Activated CD8-positive, alpha-beta T cell treated with anti-CD3 and anti-CD28 coated beads for 36 hours (primary cell): ENCODE results near the gene MTG2. TPM values are rescaled to one million over a fixed set of nuclear protein-coding genes. Genes with fewer than 3 reads are reported as not detected.
"Not testable (repeated sequence)": the region's sequence is repeated elsewhere in the genome, so short reads cannot be mapped to it uniquely, and the experiment has no call there.

Source experiments
- ATAC-seq: fragments of 200-7000 bp; cut with Tn5 transposase; one replicate; pipeline ENCODE4 v1.10.0; 2021; ENCODE audit warnings: mild to moderate bottlenecking, moderate library complexity
- CTCF ChIA-PET: fragments of 350-600 bp; sonication (Branson Sonifier 250); formaldehyde crosslinking; loops from one replicate; lab custom pipeline; 2021; ENCODE audit warnings: antibody characterized with exemption; lab: Charles Lee
- POLR2A ChIA-PET: fragments of 350-600 bp; sonication (Branson Sonifier 250); formaldehyde crosslinking; loops from one replicate; lab custom pipeline; 2021; ENCODE audit warnings: antibody characterized with exemption; lab: Charles Lee
- DNase-seq: peaks from one replicate; pipeline ENCODE4 v3.0.0-alpha.2; 2020
- H3K27ac Mint-ChIP-seq: one replicate; pipeline ENCODE4 v1.8.0; 2021; ENCODE audit warnings: mild to moderate bottlenecking, mixed read lengths
- H3K27me3 Mint-ChIP-seq: one replicate; pipeline ENCODE4 v1.8.0; 2021; ENCODE audit warnings: mixed read lengths
- H3K36me3 Mint-ChIP-seq: one replicate; pipeline ENCODE4 v1.8.0; 2021; ENCODE audit warnings: low read depth, mixed read lengths
- H3K4me1 Mint-ChIP-seq: one replicate; pipeline ENCODE4 v1.8.0; 2021; ENCODE audit warnings: low read depth, mixed read lengths
- H3K4me3 Mint-ChIP-seq: one replicate; pipeline ENCODE4 v1.8.0; 2021; ENCODE audit warnings: mild to moderate bottlenecking, moderate library complexity, mixed read lengths
- H3K9me3 Mint-ChIP-seq: one replicate; pipeline ENCODE4 v1.8.0; 2021; ENCODE audit warnings: mixed read lengths
- CTCF ChIP-seq: fragments of 200-600 bp; IDR thresholded peaks from one replicate; pipeline ENCODE4 v1.8.0; 2022; ENCODE audit warnings: antibody characterized with exemption, mild to moderate bottlenecking
- intact Hi-C: fragments of 100-400 bp; cut with micrococcal nuclease; formaldehyde crosslinking; loops from one replicate; pipeline ENCODE4 v1.10.0; 2022
- total RNA-seq, 2 experiments: library from RNA; stranded (reverse); gene quantifications; one replicate each; pipeline ENCODE4 v1.2.3, GENCODE V29; 2021

MTG2 gene
- total RNA-seq, 2 experiments from 2014 or later, result 36.5 to 40.5 TPM

DNA sequence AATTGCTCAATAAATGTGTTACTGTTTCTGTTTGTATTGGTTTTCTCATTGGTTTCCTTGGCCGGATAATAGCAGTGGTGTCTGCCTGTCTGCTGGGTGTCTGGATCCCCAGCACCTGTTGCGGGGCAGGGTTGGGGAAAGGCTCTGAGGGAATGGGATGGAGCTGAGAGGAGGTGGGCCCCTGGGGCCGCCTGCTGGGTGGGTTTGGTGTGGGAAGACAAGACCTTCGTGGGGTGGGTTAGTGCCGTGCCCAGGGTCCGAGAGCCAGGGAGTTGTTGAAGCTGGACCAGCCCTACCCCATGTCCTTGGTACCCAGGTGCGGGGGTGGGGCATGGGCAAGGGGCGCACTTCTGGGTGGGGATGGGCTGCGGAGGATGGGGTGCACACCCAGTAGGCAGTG, 35.3 kb upstream of the MTG2 start:
- intact Hi-C loops, result no loop called here
- Mint-ChIP-seq H3K36me3 (peaks cover 8% of the 10 kb centered on the region), H3K27ac (no peak overlapping the region), H3K27me3 (no peaks in the 10 kb centered on the region), H3K4me1 (peaks cover 25% of the 10 kb centered on the region), H3K4me3 (no peak overlapping the region), H3K9me3 (no peaks in the 10 kb centered on the region)
- no peak for TF ChIP-seq CTCF
- CTCF ChIA-PET, result no interaction called here
- ATAC-seq (no peak), DNase-seq (no peak)
- POLR2A ChIA-PET, result interaction anchor here (1.0 kb wide), 1 partner anchor 12 kb away, joined by 5 read pairs; no protein-coding TSS in a partner anchor

DNA sequence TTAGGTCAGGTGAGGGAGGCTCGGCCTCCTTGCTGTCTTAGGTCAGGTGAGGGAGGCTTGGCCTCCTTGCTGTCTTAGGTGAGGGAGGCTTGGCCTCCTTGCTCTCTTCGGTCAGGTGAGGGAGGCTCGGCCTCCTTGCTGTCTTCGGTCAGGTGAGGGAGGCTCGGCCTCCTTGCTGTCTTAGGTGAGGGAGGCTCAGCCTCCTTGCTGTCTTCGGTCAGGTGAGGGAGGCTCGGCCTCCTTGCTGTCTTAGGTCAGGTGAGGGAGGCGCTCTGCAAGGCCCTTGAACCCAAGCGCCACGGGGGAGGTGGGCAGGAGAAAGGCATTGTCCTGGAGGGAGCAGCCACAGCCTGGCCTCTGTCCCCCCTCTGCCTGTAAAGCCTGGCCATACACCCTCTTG, 34.4 kb upstream of the MTG2 start:
- peaks cover 15% of the 10 kb centered on the region for H3K36me3 Mint-ChIP-seq
- POLR2A ChIA-PET, ATAC-seq, DNase-seq, H3K4me3 Mint-ChIP-seq, H3K27ac Mint-ChIP-seq, H3K27me3 Mint-ChIP-seq, CTCF ChIA-PET, H3K9me3 Mint-ChIP-seq, intact Hi-C loops: not testable (repeated sequence)
- H3K4me1 Mint-ChIP-seq, result peaks cover 25% of the 10 kb centered on the region

GRCh38 chr20:62148908-62149314, 33.9 kb upstream of the MTG2 start:
- ATAC-seq, result no peak
- Mint-ChIP-seq H3K4me1 (peaks cover 25% of the 10 kb centered on the region), H3K9me3 (no peaks in the 10 kb centered on the region), H3K27ac (no peak overlapping the region), H3K4me3 (no peak overlapping the region), H3K36me3 (peaks cover 20% of the 10 kb centered on the region), H3K27me3 (no peaks in the 10 kb centered on the region)
- intact Hi-C loops, result no loop called here
- no peak for DNase-seq
- ChIA-PET POLR2A (no interaction called here), CTCF (no interaction called here)
- TF ChIP-seq CTCF, result no peak

- no peak overlapping the region for H3K4me3 Mint-ChIP-seq
Observed at GRCh38 chr20:62149532-62150309, 33.1 kb upstream of the MTG2 start.

DNA sequence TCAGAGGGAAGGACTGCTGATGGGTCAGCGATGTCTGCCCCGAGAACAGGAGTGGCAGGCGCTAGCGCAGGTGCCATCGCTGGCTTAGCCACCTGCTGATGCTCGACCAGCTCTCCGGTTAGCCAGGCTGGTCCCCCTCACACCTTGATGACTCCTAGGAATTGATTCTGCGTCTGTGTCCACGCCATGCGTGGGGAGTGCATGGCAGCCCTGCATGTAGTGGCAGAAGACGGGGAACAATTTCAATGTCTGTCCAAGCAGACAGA, 32.6 kb upstream of the MTG2 start:
- ChIA-PET POLR2A (interaction anchor here (0.8 to 0.9 kb wide), 2 partner anchors 9 to 33 kb away, joined by 3 to 4 read pairs; partner anchors contain the start of gene MTG2), CTCF (no interaction called here)
- TF ChIP-seq CTCF, result no peak
- Mint-ChIP-seq H3K4me1 (peaks cover 17% of the 10 kb centered on the region), H3K36me3 (peaks cover 27% of the 10 kb centered on the region), H3K27ac (no peak overlapping the region), H3K27me3 (no peaks in the 10 kb centered on the region), H3K4me3 (no peak overlapping the region), H3K9me3 (no peaks in the 10 kb centered on the region)
- ATAC-seq (no peak), DNase-seq (no peak)
- intact Hi-C loops, result no loop called here

More at GRCh38 chr20:62149532-62150309, 33.1 kb upstream of the MTG2 start:
- Mint-ChIP-seq H3K27ac (no peak overlapping the region), H3K9me3 (no peaks in the 10 kb centered on the region), H3K27me3 (no peaks in the 10 kb centered on the region), H3K36me3 (peaks cover 25% of the 10 kb centered on the region), H3K4me1 (peaks cover 22% of the 10 kb centered on the region)
- no peak for TF ChIP-seq CTCF
- intact Hi-C loops, result no loop called here
- DNase-seq (no peak), ATAC-seq (no peak)
- CTCF ChIA-PET, result no interaction called here
- POLR2A ChIA-PET, result interaction anchor here (0.8 to 0.9 kb wide), 2 partner anchors 8 to 34 kb away, joined by 3 to 4 read pairs; partner anchors contain the start of gene MTG2
